ENCODE measurements around the gene CYB561A3.
A peak's percentile ranks its signal among the peaks of the same experiment; 100 is the strongest.

CYB561A3 gene

DNA sequence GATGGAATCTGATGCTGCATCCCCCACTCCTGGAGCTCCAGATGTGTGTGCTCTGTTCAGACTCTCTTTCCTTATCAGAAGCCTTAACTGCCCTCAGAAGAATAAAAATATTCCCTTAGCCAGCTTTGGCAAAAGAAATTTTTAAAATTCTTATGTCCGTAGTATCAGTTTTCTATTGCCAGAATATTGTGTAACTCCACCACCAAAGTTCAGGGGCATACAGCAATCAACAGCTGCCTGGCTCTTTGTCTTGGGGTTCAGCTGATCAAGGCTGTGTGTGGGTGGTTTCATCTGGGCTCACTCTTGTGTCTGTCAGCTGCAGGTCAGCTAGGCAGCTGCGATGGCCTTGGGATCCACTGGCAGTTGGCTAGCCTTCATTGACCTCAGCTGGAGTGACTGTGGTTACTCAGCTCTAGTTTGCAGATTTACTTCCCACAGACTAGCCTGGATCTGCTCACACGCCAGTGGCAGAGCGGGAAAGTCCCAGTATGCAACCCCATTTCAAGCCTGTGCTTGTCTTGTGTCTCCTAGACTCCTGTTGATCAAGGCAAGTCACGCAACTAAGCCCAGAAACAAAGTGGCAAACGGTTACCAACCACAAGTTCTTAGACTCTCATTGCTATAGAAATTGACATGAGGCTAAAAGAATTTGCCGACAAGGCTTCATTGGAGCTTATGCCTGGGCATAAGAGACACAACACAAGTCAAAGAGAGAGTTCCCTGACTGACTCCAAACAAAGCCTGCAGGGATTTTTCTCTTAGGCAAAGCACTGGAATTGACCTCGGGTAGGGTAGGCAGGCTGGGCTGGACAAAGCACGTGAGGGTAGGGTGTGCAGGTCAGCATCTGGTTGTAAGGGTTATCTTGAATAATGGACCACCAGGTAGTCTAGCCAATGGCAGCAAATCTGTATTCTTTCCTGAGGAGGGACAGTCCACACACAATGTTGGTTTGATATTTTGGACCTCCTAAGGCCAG, 8.0 kb upstream of the CYB561A3 start:
- no peak for DNase-seq (ENCODE audit: low read depth in 2 of 2)

- no peak for DNase-seq (ENCODE audit: low read depth in 2 of 2)
Measured at GRCh38 chr11:61368646-61369045, 7.0 kb upstream of the CYB561A3 start.

DNA sequence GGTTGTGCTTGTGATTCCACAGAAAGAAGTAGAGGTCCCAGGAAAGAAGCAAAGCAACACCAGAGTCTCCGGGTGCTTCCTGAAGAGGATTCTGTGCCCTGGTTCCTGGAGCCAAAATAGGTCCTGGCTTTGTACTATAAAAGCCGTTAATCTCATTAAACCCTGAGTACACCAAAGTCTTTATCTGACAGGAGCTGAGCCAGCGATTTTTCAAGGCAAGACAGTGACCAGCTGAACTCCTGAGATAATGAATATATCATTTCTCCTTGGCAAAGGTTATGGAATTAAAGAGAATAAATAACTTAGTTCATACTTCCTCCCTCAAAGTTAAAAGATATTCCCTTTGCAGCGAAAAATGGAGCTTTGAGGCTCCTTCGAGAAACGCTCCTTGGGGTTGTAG, 5.7 kb upstream of the CYB561A3 start:
- no peak for DNase-seq (ENCODE audit: low read depth in 2 of 2)

GRCh38 chr11:61364012-61364675, 2.5 kb upstream of the CYB561A3 start:
- no peak for DNase-seq (ENCODE audit: low read depth in 2 of 2)

GRCh38 chr11:61362542-61362875, 827 bp upstream of the CYB561A3 start:
- DNase-seq (ENCODE audit: low read depth in 2 of 2) = peak in 1 of 2 donors; percentile 6

- no peak for DNase-seq (ENCODE audit: low read depth in 2 of 2)
Measured at GRCh38 chr11:61361237-61361740, 393 bp downstream of the CYB561A3 start.

DNA sequence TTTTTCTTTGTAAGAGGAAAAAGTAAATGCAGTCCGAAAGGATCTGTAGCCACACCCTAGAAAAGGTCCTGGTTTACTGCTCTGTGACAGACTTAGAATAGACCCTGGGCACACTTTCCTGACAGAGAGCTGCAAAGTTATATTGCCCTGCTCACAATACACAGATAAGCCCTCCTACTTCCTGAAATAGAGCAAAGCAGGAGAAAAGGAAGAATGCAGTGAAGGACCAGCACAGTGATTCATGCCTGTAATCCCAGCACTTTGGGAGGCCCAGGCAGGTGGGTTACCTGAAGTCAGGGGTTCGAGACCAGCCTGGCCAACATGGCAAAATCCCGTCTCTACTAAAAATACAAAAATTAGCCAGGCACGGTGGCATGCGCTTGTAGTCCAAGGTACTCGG, 2.2 kb downstream of the CYB561A3 start:
- no peak for DNase-seq (ENCODE audit: low read depth in 2 of 2)

DNA sequence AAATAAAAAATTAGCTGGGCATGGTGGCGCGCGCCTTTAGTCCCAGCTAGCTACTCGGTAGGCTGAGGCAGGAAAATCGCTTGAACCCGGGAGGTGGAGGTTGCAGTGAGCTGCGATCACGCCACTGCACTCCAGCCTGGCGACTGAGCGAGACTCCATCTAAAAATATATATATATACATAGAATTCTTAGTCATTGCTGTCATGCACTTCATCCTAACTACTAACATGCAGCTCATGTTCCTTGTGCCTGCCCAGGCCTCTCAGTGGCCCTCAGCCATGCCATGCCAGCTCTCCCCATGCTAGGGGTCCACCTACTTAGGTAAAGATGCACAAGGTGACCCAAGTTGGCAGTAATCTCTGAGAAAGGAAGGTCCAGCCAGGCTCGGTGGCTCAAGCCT, 3.1 kb downstream of the CYB561A3 start:
- no peak for DNase-seq (ENCODE audit: low read depth in 2 of 2)

GRCh38 chr11:61357894-61358239, 3.8 kb downstream of the CYB561A3 start:
- DNase-seq (ENCODE audit: low read depth in 2 of 2) = no peak

- DNase-seq (ENCODE audit: low read depth in 2 of 2) = no peak
Measured at GRCh38 chr11:61357233-61357893, 4.3 kb downstream of the CYB561A3 start.

- DNase-seq (ENCODE audit: low read depth in 2 of 2) = no peak
Measured at GRCh38 chr11:61356706-61357105, 5.0 kb downstream of the CYB561A3 start.

DNA sequence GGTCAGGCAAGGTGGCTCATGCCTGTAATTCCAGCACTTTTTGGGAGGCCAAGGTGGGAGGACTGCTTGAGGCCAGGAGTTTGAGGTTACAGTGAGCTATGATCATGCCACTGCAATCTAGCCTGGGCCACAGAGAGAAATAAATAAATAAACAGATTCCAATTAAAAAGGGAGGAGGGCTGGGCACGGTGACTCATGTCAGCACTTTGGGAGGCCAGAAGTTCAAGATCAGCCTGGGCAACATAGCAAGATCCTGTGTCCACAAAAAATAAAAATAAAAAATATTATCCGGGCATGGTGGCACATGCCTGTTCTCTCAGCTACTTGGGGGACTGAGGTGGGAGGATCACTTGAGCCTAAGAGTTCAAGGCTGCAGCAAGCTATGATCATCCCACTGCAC, 7.5 kb downstream of the CYB561A3 start:
- no peak for DNase-seq (ENCODE audit: low read depth in 2 of 2)

GRCh38 chr11:61353131-61354067, 8.3 kb downstream of the CYB561A3 start:
- DNase-seq (ENCODE audit: low read depth in 2 of 2) = no peak

DNA sequence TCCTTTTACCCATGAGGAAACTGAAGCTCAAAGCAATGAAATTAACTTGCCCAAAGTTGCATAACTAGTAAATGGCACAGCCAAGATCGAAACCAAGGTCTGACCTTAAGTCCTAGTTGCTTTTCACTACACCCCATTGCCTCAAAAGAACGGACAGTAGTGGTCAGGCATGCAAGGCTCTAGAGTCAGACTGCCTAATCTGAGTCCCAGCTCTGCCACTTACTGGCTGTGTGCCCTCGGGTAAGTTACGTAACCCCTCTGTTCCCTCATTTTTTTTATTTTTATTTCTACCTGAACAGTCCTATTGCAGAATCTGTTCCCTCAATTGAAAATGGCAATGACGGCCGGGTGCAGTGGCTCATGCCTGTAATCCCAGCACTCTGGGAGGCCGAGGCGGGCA, 9.6 kb downstream of the CYB561A3 start:
- DNase-seq (ENCODE audit: low read depth in 2 of 2) = no peak

DNA sequence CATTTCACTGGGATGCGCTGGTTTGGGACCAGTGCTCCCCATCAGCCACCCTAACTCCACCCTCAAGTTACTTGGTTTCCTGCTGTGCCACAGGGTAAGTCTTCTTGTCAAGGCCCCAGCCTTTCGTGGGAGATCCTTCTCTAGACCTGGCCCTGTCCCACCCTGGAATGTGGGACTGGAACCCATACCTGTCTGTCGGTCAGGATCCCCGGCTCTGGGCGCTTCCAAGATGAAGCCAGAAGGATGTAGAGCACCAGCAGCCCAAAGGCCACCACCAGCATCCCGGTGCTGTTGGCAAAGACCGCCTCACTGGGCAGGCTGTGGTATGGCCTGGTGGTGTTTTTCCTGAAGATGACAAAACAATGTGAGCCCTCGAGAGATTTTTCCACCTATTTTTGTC, 10.9 kb downstream of the CYB561A3 start:
- DNase-seq (ENCODE audit: low read depth in 2 of 2) = no peak

DNA sequence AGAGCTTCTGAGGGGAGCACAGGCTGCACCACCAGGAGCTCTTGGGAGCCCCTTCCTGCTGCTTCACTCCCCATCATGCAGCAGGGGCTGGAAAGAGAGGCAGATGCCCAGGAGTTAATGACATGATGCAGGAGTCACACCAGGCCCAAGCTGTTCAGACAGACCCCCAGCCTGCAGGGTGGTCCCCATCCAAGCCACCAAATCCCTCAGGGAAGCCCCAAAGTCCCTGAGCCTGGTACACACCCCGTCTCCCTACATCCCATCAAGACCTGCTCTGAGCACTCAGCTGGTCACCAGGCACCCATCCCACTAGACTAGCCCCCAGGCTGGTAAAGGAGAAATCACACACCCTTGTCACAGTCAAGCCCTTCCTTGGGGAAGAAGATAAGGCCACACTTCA, 11.3 kb downstream of the CYB561A3 start:
- no peak for DNase-seq (ENCODE audit: low read depth in 2 of 2)

GRCh38 chr11:61349916-61350315, 11.8 kb downstream of the CYB561A3 start:
- DNase-seq (ENCODE audit: low read depth in 2 of 2) = no peak

GRCh38 chr11:61349189-61349751, 12.4 kb downstream of the CYB561A3 start:
- no peak for DNase-seq (ENCODE audit: low read depth in 2 of 2)

- DNase-seq (ENCODE audit: low read depth in 2 of 2) = no peak
Measured at GRCh38 chr11:61347916-61348461, 13.7 kb downstream of the CYB561A3 start.

- DNase-seq (ENCODE audit: low read depth in 2 of 2) = no peak
Measured at GRCh38 chr11:61345954-61346843, 15.5 kb downstream of the CYB561A3 start.
